ENCODE results near the gene ITFG1. TPM values are rescaled to one million over a fixed set of nuclear protein-coding genes. Genes with fewer than 3 reads are reported as not detected.
"Not testable (repeated sequence)": the region's sequence is repeated elsewhere in the genome, so short reads cannot be mapped to it uniquely, and the experiment has no call there.

Gene ITFG1
- polyA plus RNA-seq, 5 donors: 58.7 to 88.6 (median 79.1) TPM

- no peak for DNase-seq
Measured at GRCh38 chr16:47161464-47161863, 299.4 kb downstream of the ITFG1 start.

- DNase-seq: no peak
Measured at GRCh38 chr16:47160422-47160821, 300.4 kb downstream of the ITFG1 start.

- DNase-seq: no peak
Measured at GRCh38 chr16:47158992-47159391, 301.9 kb downstream of the ITFG1 start.

GRCh38 chr16:47156680-47157215 is 304.1 kb downstream of the ITFG1 start:
- DNase-seq: no peak

GRCh38 chr16:47152501-47152900 is 308.4 kb downstream of the ITFG1 start:
- not testable (repeated sequence) for DNase-seq

- DNase-seq: no peak
Measured at GRCh38 chr16:47150067-47150466, 310.8 kb downstream of the ITFG1 start.

- DNase-seq: no peak
Measured at GRCh38 chr16:47144559-47144877, 316.3 kb downstream of the ITFG1 start.

- DNase-seq: peak; percentile 45 to 52
Measured at GRCh38 chr16:47143677-47144558, 316.9 kb downstream of the ITFG1 start, which contains the start of gene NETO2. Gene NETO2 (minus strand): TSS chr16:47143945. CDS start chr16:47143612, 333 bp downstream.

- peak; percentile 56 to 59 for DNase-seq
Measured at GRCh38 chr16:47142821-47143676, 317.8 kb downstream of the ITFG1 start.

GRCh38 chr16:47142486-47142820 is 318.4 kb downstream of the ITFG1 start:
- peak; percentile 10 to 20 for DNase-seq

GRCh38 chr16:47141773-47142485 is 318.9 kb downstream of the ITFG1 start:
- DNase-seq: peak; percentile 64 to 73

- DNase-seq: no peak
Measured at GRCh38 chr16:47140686-47141085, 320.2 kb downstream of the ITFG1 start.

- no peak for DNase-seq
Measured at GRCh38 chr16:47139561-47140185, 321.2 kb downstream of the ITFG1 start.

GRCh38 chr16:47137925-47138324 is 322.9 kb downstream of the ITFG1 start:
- not testable (repeated sequence) for DNase-seq

GRCh38 chr16:47136099-47136842 is 324.6 kb downstream of the ITFG1 start:
- DNase-seq: no peak

GRCh38 chr16:47134550-47134949 is 326.3 kb downstream of the ITFG1 start:
- no peak for DNase-seq

- no peak for DNase-seq
Measured at GRCh38 chr16:47132308-47132707, 328.6 kb downstream of the ITFG1 start.

GRCh38 chr16:47129755-47130435 is 331.0 kb downstream of the ITFG1 start:
- DNase-seq: no peak

GRCh38 chr16:47127541-47127940 is 333.3 kb downstream of the ITFG1 start:
- DNase-seq: no peak

GRCh38 chr16:47125757-47126156 is 335.1 kb downstream of the ITFG1 start:
- DNase-seq: no peak
